Measurements from ENCODE around the gene TMEM175.

DNA sequence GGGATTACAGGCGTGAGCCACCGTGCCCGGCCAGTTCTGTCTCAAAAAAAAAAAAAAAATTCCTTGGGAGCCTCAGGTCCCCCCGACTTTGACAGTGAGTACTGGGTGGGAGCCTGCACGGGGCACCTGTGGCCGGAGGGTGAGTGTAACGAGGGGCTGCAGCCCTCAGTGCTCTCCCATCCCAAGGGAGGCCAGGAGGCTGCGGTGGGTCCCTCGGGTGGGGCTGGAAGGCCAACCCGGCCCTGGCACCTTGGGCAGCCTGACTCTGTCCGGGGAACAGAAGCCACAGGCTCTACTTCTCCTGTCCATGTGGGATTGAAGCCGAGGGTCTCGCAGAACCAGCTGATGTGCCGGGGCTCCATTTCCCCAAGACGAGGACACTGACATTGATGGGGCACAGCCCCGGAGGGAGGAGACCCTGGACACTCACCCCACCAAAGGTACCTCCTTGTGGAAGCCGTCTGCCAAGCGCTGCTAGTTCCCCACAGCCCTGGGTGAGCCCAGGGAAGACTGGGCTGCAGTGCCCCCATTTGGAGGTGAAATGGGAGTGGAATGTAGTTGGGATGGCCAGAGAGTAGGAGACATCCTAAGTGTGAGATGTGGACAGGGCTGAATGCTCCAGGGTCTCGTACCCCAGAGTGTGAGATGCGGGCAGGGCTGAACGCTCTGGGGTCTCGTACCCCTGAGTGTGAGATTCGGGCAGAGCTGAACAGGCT lies 63.2 kb downstream of the TMEM175 start:
- no peak for TF ChIP-seq EZH2 (IDR thresholded peaks at IDR 0.05; ENCODE audit: low read depth)
- TF ChIP-seq, protein P1, sequence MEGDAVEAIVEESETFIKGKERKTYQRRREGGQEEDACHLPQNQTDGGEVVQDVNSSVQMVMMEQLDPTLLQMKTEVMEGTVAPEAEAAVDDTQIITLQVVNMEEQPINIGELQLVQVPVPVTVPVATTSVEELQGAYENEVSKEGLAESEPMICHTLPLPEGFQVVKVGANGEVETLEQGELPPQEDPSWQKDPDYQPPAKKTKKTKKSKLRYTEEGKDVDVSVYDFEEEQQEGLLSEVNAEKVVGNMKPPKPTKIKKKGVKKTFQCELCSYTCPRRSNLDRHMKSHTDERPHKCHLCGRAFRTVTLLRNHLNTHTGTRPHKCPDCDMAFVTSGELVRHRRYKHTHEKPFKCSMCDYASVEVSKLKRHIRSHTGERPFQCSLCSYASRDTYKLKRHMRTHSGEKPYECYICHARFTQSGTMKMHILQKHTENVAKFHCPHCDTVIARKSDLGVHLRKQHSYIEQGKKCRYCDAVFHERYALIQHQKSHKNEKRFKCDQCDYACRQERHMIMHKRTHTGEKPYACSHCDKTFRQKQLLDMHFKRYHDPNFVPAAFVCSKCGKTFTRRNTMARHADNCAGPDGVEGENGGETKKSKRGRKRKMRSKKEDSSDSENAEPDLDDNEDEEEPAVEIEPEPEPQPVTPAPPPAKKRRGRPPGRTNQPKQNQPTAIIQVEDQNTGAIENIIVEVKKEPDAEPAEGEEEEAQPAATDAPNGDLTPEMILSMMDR (conservative IDR thresholded peaks at IDR 0.05), result no peak
